GM21786 (cell line): ENCODE data around the gene TBC1D10A.
A peak's percentile ranks its signal among the peaks of the same experiment; 100 is the strongest.

Experiments used
- ATAC-seq: cut with Tn5 transposase; IDR thresholded peaks from one replicate; pipeline ENCODE4 v1.9.1; 2021; ENCODE audit not compliant: unreplicated experiment

TBC1D10A gene

DNA sequence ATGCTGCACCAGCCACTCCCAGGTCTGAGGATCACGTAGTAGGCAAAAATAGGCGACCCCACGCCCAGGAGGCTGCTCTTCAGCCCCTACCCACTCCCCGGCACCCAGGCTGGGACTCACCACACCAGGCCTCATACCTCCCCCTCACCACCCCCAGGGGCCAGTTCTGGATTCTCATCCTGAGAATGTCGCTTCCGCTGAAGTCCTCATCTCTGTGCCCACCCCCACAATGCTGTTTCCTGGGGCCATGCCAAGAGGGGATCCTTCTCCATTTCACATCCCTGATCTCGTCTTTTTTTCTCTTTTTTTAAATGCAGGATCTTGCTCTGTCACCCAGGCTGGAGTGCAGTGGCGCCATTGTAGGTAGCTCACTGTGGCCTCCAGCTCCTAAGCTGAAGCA, 58.4 kb downstream of the TBC1D10A start:
- ATAC-seq: no peak

DNA sequence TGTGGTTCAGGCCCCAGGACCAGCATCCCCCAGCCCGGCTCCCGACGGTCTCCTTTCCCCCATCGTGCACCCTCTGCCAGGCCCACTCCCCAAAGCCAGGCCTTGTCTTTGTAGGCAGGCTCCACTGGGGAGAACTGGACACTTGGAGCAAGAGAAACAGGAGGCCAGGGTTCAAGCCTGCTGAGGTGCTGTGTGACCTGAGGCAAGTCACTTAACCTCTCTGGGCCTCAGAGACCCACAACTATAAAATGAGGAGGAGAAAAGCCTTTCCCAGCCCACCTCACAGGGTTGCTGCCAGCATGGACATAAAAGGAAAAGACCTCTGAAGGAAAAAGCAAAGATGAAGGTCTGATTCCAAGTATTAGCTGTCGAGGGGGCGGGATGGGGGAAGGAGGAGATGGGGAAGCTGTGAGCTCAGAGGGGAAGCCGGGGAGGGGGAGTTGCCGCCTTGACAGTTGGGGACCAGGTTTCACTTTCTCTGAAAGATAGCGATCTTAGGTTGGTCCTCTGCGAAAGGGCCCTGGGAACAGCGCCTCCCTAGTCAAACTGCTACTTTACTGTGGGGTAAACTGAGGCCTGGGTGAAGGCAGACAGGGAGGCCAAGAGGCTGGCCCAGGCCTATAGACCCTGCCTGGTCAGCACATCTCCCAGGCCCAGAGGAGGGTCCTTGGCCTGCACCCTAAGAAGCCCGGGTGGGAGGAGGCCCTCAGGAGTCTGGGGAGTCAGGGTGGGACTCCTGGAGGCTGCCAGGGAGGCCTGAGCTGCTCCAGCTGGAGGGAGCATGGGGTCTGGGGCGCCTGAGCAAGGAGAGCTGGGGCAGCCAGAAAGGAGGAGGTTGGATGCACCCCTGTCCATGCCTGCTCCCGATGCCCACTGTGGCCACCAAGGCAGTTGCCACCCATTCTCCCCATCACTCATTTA, 59.1 kb downstream of the TBC1D10A start:
- no peak for ATAC-seq

DNA sequence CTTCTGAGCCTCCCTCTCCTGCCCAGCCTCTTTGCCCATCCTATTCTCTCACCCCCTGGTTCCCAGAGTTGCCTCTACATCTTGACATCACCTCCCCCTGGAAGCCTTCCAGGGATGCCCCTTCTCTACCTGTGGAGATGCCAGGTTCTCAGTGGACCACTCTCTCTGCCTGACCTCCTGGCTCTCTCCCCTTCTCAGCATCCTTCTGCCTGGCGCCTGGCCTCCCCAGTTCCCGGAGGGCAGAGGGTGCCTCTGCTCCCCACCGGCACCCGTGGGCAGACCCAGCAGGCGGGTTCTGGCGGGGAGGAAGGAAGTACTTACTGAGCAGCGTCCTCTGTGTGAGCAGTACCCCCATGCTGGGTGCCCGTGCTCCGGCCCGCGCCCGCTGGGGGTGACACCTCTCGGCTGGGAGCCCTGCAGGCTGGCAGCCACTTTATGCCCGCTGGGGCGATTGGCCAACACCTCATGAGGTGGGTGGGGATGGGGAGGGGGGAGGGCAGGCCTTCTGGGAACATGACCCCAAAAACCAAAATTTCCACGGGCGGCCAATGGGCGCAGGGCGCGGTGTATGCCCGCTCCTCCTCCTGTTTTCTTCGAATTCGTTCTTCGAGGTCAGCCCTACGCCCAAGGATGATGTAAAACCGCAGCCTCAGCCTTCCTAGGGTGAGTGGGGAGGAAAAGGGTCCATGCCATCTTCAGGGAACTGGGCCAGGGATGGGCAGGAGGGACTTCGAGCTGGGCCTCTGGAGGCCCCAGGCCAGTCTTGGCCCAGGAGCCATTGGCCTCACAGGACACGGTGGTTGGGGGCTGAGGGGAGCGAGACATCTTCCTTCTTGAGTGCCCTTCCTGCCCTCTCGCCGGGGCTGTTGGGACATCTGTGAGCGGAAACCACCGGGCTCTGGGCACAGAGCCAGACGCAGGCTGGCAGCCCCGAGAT, 60.0 kb downstream of the TBC1D10A start, which contains the start of gene OSM:
TSS of gene OSM (minus strand) at position 407 of the 937 bp plus-strand sequence. CDS start at position 355, 52 bp downstream.
- ATAC-seq: no peak

DNA sequence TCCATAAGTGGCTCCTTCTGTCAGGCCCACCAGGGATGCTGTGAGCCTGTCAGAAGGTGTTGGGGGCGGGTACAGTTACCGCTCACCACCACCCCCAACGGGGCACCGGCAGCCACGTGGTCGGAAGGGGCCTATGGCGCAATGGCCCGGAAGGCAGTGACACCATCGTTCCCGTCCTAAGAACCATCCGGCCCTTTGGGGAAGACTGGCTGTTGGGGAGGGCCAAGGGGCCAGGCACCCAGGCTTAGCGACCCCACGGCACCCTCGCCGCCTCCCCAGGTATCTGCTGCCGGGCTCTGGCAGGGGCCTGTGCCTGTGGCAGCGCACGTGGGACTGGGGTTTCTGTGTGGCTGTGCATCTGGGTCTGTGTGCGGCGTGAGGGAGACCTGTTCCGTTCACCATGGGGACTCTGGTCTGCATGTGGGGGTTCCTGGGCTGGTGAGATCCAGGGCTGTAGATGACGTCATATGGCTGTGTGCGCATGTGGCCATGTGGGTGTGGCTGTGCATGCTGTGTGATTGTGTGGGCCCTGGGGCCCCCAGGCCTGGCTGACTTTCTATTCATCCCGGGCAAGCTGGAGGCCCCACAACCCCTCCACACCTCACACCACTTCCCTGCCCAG, 60.8 kb downstream of the TBC1D10A start:
- ATAC-seq: peak; percentile 52

DNA sequence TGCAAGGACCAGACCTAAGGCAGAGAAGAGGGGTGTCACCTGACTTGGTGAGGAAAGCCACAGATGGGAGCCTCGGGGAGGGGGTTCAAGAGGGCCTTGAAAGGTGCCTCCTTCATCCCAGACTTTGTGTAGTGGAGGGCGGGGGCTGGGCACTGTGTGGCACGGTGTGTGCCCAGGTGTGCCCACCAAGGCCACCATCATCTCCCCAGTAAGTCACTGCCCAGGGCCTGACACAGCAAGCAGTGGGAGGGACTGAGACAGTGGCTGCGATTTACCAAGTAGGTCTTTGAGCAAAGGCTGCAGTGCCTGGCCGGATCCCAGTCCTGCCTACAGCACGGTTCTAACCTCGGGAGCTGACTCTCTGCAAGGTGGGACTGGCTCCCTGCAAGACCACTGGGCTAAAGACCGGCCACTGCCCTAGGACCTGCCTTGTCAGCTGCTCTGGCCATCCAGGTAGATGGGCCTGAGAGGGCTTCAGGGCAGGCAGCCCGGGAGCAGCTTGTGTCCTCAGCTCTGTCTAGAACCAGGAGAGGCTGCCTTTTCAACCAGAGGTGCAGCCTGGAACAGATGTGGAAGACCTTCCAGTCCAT, 61.5 kb downstream of the TBC1D10A start:
- no peak for ATAC-seq

DNA sequence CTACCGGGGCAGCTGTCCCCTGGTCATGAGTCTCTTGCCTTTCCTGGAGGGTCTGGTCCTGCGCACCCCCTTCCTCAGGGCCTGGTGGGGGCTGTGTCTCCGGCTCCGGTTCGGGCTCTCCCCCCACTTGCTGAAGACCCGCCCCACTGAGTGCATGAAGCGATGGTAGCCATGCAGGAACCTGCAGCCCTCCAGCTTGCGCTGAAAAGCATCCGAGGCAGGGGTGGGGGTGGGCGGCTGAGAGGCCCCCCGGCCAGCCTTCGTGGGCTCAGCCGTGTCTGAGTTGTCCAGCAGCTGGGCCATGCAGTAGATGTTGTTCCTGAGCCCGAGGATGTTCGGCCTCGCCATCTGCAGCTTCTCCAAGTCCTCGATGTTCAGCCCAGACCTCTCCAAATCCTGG, 62.9 kb downstream of the TBC1D10A start:
- no peak for ATAC-seq

DNA sequence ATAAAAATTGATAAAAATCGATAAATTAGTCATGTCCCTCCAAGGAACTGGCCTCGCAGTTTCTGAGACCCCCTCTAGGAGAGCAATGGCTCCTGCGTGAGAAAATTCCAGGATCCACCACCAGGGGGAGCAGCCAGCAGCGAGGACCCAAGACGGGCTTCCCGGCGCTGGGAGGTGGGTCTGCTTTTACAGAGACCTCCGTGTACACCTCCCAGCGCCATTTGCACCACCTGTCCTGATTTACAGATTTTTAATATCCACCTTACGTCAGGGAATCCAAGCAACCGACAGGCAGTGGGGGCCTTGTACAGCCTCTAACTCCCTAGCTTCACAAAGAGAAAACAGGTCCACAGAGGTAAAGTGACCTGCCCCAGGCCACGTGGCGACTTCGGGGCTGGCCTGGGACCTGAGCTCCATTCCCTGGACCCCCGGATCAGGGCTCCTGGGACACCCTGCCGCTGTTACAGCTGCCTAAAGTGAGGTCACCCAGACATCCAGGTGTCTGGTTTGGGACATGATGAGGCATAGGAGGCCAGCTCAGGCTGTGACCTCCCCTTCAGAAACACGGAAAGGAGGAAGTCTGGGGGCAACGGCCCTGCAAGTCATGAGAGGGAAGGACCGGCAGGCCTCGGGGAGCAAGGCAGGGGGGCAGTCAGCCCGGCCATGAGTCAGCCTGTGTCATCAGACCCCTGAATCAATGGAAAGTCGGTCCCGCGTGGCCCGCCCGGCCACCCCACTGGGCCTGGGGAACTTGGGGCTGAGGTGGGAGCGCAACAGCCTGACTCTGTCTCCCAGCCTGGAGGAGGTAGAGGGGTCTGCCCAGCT, 63.6 kb downstream of the TBC1D10A start:
- no peak for ATAC-seq

DNA sequence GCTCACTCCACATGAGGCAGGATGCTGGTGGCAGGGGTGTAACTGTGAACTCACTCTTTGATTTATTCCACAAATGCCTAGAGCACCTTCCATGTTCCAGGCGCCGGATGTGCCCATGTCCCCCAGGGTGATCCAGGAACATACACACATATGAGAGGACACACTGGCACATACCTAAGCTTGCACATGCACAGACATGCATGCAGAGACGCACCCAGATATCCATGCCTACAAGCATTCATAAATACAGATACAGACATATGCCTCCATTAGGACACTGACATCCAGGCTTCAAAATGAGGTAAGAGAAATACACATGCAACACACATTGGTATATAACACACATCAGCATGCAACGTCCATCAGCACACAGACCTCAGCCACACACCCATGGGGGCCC, 64.6 kb downstream of the TBC1D10A start:
- no peak for ATAC-seq

DNA sequence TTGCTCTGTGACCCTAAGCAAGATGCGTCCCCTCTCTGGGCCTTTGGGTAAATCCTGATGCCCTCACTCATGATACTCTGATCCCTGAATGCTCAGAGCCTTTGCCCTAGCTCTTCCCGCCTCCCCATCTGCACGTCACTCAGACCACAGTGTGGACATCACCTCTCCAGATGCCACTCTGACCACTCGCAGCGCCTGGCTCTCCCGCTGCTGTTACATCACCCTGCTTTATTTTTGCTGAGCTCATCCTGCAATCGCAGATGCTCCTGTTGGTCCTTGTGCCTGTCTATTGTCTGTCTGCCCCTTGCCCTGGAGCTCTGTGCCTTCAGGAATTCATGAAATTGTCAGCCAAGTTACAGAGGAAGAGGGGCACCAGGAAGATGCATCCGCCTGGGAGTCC, 65.6 kb downstream of the TBC1D10A start:
- no peak for ATAC-seq

DNA sequence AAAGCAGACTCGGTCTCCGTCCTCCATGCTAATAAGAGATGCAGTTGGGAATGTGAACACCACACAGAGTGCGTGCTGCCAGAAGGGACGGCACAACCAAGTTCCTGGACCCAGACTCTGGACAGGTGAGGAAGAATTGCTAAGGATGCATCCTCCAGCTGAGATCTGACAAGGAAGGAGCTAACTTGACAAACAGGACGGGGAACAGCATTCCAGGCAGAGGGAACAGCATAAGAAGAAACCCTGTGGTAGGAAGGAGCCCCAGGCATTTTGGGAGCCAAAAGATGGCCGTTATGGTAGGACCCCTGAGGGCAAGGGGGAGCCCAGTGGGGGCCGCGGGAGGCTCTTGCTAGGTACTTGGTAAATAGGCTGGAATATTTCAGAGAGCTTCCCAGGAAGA, 66.1 kb downstream of the TBC1D10A start:
- ATAC-seq: no peak

DNA sequence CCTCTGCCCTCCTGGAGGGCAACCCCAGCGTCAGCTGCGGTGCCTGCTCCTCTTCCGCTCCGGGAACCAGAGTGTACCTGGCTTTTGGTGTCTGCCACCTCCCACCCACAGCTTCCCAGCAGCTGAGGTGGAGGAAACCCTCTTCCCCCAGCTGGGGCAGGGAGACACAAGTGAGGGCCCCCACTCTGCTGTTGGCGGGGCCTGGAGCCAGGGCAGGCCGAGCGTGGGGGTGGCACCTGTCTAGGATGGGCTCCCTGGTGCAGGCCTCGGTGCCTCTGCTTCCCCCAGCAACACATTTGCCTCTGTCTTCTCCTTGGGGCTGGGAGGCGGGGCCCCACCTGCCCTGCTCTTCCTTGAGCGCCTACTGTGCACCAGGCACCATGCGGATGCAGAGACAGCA, 66.5 kb downstream of the TBC1D10A start:
- no peak for ATAC-seq

DNA sequence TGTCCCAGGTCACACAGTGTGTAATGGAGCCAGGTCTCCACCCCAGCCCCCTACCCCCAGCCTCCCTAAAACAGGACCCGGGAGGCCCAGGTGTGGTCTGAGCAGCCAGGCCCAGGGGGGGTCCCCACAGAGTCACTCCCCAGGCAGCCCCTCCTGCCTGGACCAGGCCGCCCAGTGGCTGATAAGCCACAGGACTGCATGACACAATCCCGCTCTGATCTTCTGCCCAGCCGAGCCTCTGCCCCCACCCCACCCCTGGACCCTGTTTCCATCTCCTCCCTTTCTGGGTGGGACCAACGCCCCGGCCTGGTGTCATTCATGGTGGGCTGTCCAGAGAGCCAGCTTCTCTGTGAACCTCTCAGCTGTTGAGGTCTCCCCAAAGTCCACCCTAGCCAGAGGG, 72.4 kb downstream of the TBC1D10A start:
- no peak for ATAC-seq

DNA sequence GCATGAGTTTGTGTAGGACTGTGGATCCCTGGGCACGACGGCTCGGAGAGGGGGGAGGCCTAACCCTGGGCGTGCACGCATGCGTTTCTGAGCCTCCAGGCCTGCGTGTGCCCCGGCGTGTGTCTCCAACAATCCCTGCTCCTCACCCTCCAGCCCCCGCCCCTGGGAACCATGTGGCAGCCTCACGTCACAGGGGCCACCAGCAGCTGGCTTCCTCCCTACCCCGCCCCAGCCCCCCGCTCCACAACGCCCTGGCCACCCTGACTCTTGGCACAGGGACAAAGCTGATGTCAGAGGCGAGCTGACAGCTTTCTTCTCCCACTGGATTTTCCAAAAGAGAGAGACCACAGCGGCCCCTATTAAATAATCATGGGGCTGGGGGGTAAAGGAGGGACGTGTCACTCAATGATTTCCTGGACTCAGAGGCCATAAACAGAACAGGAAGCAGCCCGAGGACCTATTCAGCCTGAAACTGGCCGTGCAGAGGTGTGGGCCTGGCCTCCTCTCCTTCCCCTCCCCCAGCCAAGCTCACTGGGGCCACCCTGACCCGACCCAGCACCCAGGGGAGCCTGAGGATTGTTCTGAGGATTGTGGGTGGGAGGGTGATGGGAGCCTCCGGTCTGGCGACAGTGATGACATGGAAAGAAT, 73.4 kb downstream of the TBC1D10A start:
- ATAC-seq: no peak

DNA sequence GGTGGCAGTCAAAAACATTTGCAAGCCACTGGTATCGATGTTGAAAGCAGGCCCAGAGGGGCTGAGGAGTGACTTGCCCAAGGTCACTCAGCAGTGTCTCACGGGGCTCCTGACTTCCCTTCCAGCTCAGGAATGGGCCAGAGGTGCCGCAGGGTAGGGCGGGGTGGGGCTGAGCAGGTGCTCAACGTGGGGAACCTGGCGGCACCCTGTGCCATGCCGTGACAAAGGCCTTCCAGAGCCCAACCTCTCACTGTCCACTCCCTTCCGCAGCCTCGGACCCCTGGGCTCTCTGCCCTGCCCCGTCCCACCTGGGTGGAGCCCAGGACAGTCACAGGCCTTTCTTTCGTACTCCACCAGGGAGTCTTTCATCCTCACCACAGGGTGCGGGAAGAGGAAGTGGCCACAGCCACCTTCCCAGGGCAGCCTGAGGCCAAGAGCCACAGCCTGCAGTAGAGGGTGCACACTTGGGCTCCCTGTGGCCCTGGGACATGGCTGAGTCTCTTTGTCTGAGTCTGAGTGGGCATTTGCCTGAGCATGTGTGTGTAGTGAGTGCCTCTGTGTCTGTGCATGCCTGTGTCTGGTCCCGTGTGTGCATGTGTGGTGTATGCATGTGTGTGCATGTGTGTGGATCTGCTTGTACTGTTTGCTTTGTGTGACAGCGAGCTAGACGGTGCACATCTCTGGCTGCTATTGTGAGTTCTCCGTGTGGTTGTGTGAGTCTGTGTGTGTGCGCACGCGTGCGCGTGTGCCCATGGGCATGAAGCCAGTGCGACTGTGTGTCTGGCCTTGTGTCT, 74.1 kb downstream of the TBC1D10A start:
- ATAC-seq: no peak

DNA sequence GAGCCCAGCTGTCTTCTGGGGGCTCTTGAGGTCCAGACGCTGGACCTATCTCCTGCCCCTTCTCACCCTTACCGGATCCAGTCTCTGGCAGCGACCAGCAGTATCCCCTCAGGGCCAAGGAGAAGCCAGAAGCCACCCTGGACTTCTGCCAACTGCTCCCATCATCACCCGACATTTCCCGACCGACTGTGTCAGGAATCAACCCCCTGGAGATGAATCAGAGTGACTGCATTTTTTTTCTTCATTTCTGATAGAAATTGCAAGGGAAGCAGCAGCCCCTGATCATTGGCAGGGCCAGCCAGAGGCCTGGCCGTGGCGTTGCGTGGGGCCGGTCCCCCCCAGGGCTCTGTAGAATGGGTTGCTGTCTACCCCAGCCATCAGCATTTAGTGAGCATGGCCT, 75.0 kb downstream of the TBC1D10A start:
- ATAC-seq: no peak

DNA sequence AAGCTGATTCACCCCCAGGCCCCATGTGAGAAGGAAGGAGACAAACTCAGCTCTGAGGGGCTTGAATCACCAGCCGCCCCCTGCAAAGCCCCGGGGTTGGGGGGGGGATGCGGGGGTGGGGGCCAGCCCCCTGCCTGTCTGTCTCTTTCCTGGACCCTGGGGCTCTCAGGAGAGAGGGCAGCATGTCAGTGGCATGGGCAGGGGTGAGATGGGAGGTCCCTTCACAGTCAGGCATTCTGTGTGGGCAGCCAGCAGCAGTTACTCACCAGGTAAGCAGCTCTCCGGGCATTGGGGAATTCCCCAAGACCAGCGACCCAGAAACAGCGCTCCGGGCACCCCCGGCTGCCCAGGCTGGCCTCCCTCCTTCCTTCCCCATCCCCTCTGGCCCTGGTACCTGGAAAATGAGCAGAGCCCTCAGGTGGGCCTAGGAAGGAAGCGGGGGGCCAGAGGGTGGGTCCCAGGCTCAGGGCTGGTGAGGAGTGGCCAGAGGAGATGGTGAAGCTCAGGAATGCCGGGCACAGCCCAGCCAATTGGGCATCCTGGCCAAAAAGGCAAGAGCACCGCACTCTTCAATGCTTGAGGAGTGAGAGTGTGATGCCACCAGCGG, 76.0 kb downstream of the TBC1D10A start:
- no peak for ATAC-seq

DNA sequence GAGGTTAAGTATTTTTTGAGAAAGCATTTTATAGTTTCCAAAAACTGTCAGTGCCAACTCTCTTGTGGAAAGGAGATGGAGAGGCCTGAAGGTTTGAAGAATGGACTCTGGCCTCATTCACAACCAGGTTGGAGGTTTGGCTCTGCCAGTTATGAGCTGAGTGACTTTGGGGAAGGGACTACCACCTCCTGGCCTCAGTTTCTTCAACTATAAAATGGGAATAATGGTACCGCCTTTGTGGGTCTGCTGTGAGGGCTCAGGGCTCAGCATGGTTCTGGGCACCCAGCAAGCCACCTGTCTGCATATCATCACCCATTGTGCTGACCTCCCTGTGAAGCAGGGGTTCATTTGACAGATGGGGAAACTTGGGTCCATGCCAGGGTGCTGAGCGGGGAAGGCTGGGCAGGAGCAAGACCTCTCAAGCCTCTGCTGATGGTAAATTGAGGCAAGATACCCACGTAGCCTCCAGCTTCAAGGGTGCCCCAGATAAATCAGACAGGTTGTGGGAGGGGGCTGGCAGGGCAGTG, 76.6 kb downstream of the TBC1D10A start:
- no peak for ATAC-seq
